Transverse colon (tissue), 4 donors: ENCODE results near the gene NOTCH1.

Source experiments
- POLR2A ChIP-seq: fragments of 450-650 bp; IDR thresholded peaks from one replicate; pipeline ENCODE4 v1.6.1; 2016; ENCODE audit warnings: antibody characterized with exemption, mild to moderate bottlenecking, moderate library complexity
- POLR2AphosphoS5 ChIP-seq, 3 donors: sonication (generic); formaldehyde crosslinking; IDR thresholded peaks; one replicate each; pipeline ENCODE4 v1.6.1; 2016; ENCODE audit warnings: antibody characterized with exemption in 3 of 3
- TF ChIP-seq, protein P1 (sequence below), 5 experiments: fragments of 200-600 bp in 3 of 5; fragments of 450-650 bp in 2 of 5; sonication (generic) in 3 of 5; IDR thresholded peaks; 1 replicate in 2 of 5; 2 replicates in 3 of 5; pipeline ENCODE4 v1.5.1; 2016 to 2017; ENCODE audit warnings: antibody characterized with exemption in 5 of 5, inconsistent platforms in 3 of 5, mild to moderate bottlenecking in 2 of 5, moderate library complexity in 1 of 5

GRCh38 chr9:136460772-136461325 lies 85.0 kb downstream of the NOTCH1 start:
- TF ChIP-seq POLR2AphosphoS5 (IDR thresholded peaks at IDR 0.05) (no peak), POLR2A (no peak)
- TF ChIP-seq, protein P1, sequence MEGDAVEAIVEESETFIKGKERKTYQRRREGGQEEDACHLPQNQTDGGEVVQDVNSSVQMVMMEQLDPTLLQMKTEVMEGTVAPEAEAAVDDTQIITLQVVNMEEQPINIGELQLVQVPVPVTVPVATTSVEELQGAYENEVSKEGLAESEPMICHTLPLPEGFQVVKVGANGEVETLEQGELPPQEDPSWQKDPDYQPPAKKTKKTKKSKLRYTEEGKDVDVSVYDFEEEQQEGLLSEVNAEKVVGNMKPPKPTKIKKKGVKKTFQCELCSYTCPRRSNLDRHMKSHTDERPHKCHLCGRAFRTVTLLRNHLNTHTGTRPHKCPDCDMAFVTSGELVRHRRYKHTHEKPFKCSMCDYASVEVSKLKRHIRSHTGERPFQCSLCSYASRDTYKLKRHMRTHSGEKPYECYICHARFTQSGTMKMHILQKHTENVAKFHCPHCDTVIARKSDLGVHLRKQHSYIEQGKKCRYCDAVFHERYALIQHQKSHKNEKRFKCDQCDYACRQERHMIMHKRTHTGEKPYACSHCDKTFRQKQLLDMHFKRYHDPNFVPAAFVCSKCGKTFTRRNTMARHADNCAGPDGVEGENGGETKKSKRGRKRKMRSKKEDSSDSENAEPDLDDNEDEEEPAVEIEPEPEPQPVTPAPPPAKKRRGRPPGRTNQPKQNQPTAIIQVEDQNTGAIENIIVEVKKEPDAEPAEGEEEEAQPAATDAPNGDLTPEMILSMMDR (IDR thresholded peaks at IDR 0.05), result no peak
